HepG2 (cell line): ENCODE measurements around the gene RFC2. TPM values are rescaled to one million over a fixed set of nuclear protein-coding genes. Genes with fewer than 3 reads are reported as not detected.

Experiments used
- ATAC-seq: fragments of 200-7000 bp; cut with Tn5 transposase; 3 replicates; pipeline ENCODE4 v1.9.1; 2020; ENCODE audit warnings: mild to moderate bottlenecking, moderate library complexity
- BruUV-seq: library from RNA; stranded (reverse); fragments of 400-500 nt; replicated peaks from 2 replicates; lab custom pipeline; 2021; lab: Mats Ljungman, UMichigan
- CTCF ChIA-PET: fragments of 300-600 bp; formaldehyde crosslinking; extraction: SDS; loops from one replicate; lab custom pipeline; 2021; ENCODE audit warnings: low total read pairs, inconsistent platforms, low intra/inter-chr PET ratio; lab: Yijun Ruan, JAX
- POLR2A ChIA-PET: fragments of 350-600 bp; sonication (Branson Sonifier 250); formaldehyde crosslinking; loops from one replicate; lab custom pipeline; 2020; ENCODE audit warnings: antibody characterized with exemption, inconsistent platforms; lab: Yijun Ruan, JAX
- DNase-seq: peaks from one replicate; pipeline ENCODE4 v3.0.0-alpha.2; 2015; ENCODE audit warnings: low spot score
- FAIRE-seq: peaks from 3 replicates; lab custom pipeline; 2011; peaks lifted over from hg19 to GRCh38; lab: Jason Lieb, UNC
- H2AFZ ChIP-seq: one replicate; pipeline ENCODE4 v1.6.1; 2011; ENCODE audit warnings: low read length, inconsistent platforms
- H3K27ac ChIP-seq: fragments of 300-600 bp; 3 replicates; pipeline ENCODE4 v1.8.0; 2011; ENCODE audit warnings: mixed run types, mild to moderate bottlenecking, mixed read lengths, low read length, inconsistent platforms; ENCODE audit not compliant: insufficient read depth; ENCODE audit errors: extremely low read length
- H3K27me3 ChIP-seq, 2 experiments: fragments of 200-600 bp in 1 of 2; 2 replicates in 1 of 2; 3 replicates in 1 of 2; pipeline versions ENCODE4 v1.6.0 to v1.8.0; 2011; ENCODE audit warnings: low read length in 2 of 2, mild to moderate bottlenecking in 2 of 2, moderate library complexity in 2 of 2, inconsistent platforms in 1 of 2; ENCODE audit not compliant: insufficient read depth in 2 of 2, control insufficient read depth in 1 of 2
- H3K36me3 ChIP-seq, 2 experiments: fragments of 200-600 bp in 1 of 2; replicated peaks in 1 of 2; 2 replicates in 1 of 2; 3 replicates in 1 of 2; pipeline versions ENCODE4 v1.5.1 to v1.8.0; 2011; ENCODE audit warnings: low read length in 2 of 2, inconsistent platforms in 1 of 2; ENCODE audit not compliant: insufficient read depth in 2 of 2, control insufficient read depth in 1 of 2
- H3K4me1 ChIP-seq: 2 replicates; pipeline ENCODE4 v1.5.1; 2012; ENCODE audit warnings: low read length, inconsistent platforms; ENCODE audit not compliant: insufficient read depth
- H3K4me2 ChIP-seq: 2 replicates; pipeline ENCODE4 v1.6.0; 2011; ENCODE audit warnings: low read depth, low read length, inconsistent platforms
- H3K4me3 ChIP-seq, 3 experiments: fragments of 200-600 bp in 1 of 3; sonication (generic), shearing (Covaris generic) in 1 of 3; replicated peaks in 1 of 3; 2 replicates each; pipeline ENCODE4 v1.5.1; 2011 to 2016; ENCODE audit warnings: low read length in 3 of 3, inconsistent platforms in 2 of 3, low read depth in 2 of 3, mild to moderate bottlenecking in 2 of 3, control low read depth in 1 of 3, mixed read lengths in 1 of 3; ENCODE audit not compliant: insufficient read depth in 1 of 3
- H3K79me2 ChIP-seq: one replicate; pipeline ENCODE4 v1.6.1; 2011; ENCODE audit warnings: low read length, inconsistent platforms; ENCODE audit not compliant: insufficient read depth
- H3K9ac ChIP-seq: 2 replicates; pipeline ENCODE4 v1.6.0; 2011; ENCODE audit warnings: mild to moderate bottlenecking, low read depth, low read length, inconsistent platforms; ENCODE audit not compliant: insufficient read depth
- H3K9me3 ChIP-seq: 2 replicates; pipeline ENCODE4 v1.5.1; 2012; ENCODE audit warnings: mild to moderate bottlenecking, low read length
- H4K20me1 ChIP-seq: 2 replicates; pipeline ENCODE4 v1.6.0; 2011; ENCODE audit warnings: inconsistent platforms, mild to moderate bottlenecking, low read length, moderate library complexity; ENCODE audit not compliant: insufficient read depth
- KLF6 ChIP-seq: IDR thresholded peaks from 2 replicates; pipeline ENCODE4 v1.8.0; 2016; ENCODE audit warnings: missing biosample characterization, missing genetic modification reagents
- MAFG ChIP-seq: sonication (generic); formaldehyde crosslinking; IDR thresholded peaks from 2 replicates; pipeline ENCODE4 v1.5.1; 2020; ENCODE audit warnings: mild to moderate bottlenecking, missing genetic modification reagents
- NR2C2 ChIP-seq: sonication (generic); formaldehyde crosslinking; IDR thresholded peaks from 2 replicates; pipeline ENCODE4 v1.4.0; 2020; ENCODE audit warnings: missing genetic modification reagents, mild to moderate bottlenecking, moderate library complexity, borderline replicate concordance
- RBM22 ChIP-seq: fragments of 200-400 bp; formaldehyde crosslinking; optimal IDR thresholded peaks from 2 replicates; pipeline ENCODE3; 2017; ENCODE audit warnings: mild to moderate bottlenecking, low read length, moderate library complexity
- RBM39 ChIP-seq: fragments of 200-400 bp; formaldehyde crosslinking; IDR thresholded peaks from one replicate; pipeline ENCODE4 v1.6.1; 2018; ENCODE audit warnings: antibody characterized with exemption, mild to moderate bottlenecking, low read depth, low read length; ENCODE audit not compliant: poor library complexity, severe bottlenecking
- RELA ChIP-seq: sonication (generic); formaldehyde crosslinking; IDR thresholded peaks from 2 replicates; pipeline ENCODE4 v1.4.0; 2020; ENCODE audit warnings: missing genetic modification reagents
- SUZ12 ChIP-seq: fragments of 150-350 bp; IDR thresholded peaks from 2 replicates; pipeline ENCODE4 v1.6.1; 2014; ENCODE audit warnings: low read depth, low read length
- ZNF598 ChIP-seq: sonication (generic); formaldehyde crosslinking; IDR thresholded peaks from 2 replicates; pipeline ENCODE4 v1.5.1; 2020; ENCODE audit warnings: mild to moderate bottlenecking, missing genetic modification reagents, borderline replicate concordance
- ZSCAN30 ChIP-seq: sonication (generic); formaldehyde crosslinking; IDR thresholded peaks from 2 replicates; pipeline ENCODE4 v1.5.0; 2020; ENCODE audit warnings: mild to moderate bottlenecking, missing genetic modification reagents
- WGBS: methylation state at CpG from one replicate; pipeline ENCODE4 v1.1.6; 2017; ENCODE audit warnings: low lambda C conversion rate; 5-methylcytosine and 5-hydroxymethylcytosine counted together
- in situ Hi-C: cut with HindIII; loops from 2 replicates; pipeline ENCODE4 v1.10.0; 2017; ENCODE audit warnings: low pct_unique_long_range_greater_than_20kb; ENCODE audit not compliant: extremely low pct_ligation_motif_present
- intact Hi-C: fragments of 100-400 bp; cut with micrococcal nuclease; formaldehyde crosslinking; loops from one replicate; pipeline ENCODE4 v1.10.0; 2022; ENCODE audit not compliant: unreplicated experiment
- polyA plus RNA-seq, 8 experiments: library from polyadenylated mRNA; depleted of rRNA in 3 of 8; stranded (reverse) in 7 of 8; unstranded in 1 of 8; fragments of >200 nt; fragmentation: Illumina TruSeq in 4 of 8; extraction: Trizol in 4 of 8; gene quantifications; 2 replicates each; pipeline versions ENCODE4 v1.2.1 to v1.2.3, GENCODE V29; 2011 to 2016; ENCODE audit warnings: low read depth in 4 of 8, missing spikeins in 1 of 8, mixed read lengths in 1 of 8; ENCODE audit not compliant: insufficient read depth in 1 of 8
- total RNA-seq, 5 experiments: library from RNA; depleted of rRNA; stranded (reverse); fragments of >200 nt; fragmentation: Illumina TruSeq; extraction: Trizol; gene quantifications; 2 replicates each; pipeline ENCODE4 v1.2.3, GENCODE V29; 2016; ENCODE audit warnings: low read depth in 1 of 5
- TF ChIP-seq, protein P1 (sequence below): sonication (generic); formaldehyde crosslinking; IDR thresholded peaks from 2 replicates; pipeline ENCODE4 v1.5.0; 2020; ENCODE audit warnings: mild to moderate bottlenecking, missing genetic modification reagents, borderline replicate concordance
- TF ChIP-seq, protein P2 (sequence below): sonication (generic); formaldehyde crosslinking; IDR thresholded peaks from 2 replicates; pipeline ENCODE4 v1.5.1; 2020; ENCODE audit warnings: missing genetic modification reagents, mild to moderate bottlenecking, borderline replicate concordance

RFC2 gene
- total and polyA plus RNA-seq, 2 of the 13 experiments (the other 11 are each of a cell fraction or from before 2014, with no cell fraction given) = 14.6 to 43.5 TPM

DNA sequence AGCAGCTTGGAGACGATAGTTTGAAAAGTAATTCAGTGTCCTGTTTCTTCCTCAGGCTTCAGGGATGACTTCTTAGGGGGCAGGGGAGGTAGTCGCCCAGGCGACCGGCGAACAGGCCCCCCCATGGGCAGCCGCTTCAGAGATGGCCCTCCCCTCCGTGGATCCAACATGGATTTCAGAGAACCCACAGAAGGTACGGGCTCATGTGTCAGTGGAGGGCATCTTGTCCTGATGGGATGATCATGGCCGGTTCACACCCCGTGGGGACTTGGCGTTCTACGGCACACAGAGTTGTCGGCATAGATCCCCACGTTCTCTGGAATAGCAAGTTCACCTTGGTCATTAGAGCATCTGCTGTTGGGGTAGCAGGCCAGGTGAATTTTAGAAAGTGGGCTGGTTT is 59.5 kb downstream of the RFC2 start:
- no peaks in the 10 kb centered on the region for H3K27me3 ChIP-seq
- H2AFZ ChIP-seq = no peak overlapping the region
- BruUV-seq = no TSS peak
- intact Hi-C loops (no loop called here), in situ Hi-C loops (no loop called here)
- ChIA-PET POLR2A (no interaction called here), CTCF (no interaction called here)
- WGBS = over 99% methylated on average over 13 of the region's 14 CpGs
- H3K27ac ChIP-seq = no peak overlapping the region
- no peaks in the 10 kb centered on the region for H3K4me1 ChIP-seq
- H3K9ac ChIP-seq = no peak overlapping the region
- H3K9me3 ChIP-seq = no peaks in the 10 kb centered on the region
- DNase-seq (no peak), FAIRE-seq (no peak), ATAC-seq (no peak)
- H4K20me1 ChIP-seq = no peaks in the 10 kb centered on the region
- H3K36me3 ChIP-seq = peaks cover 27 to 59% of the 10 kb centered on the region in 2 experiments
- H3K4me3 ChIP-seq = no peak overlapping the region
- peaks cover 3% of the 10 kb centered on the region for H3K79me2 ChIP-seq
- no peak overlapping the region for H3K4me2 ChIP-seq
- peak; percentile 68 for TF ChIP-seq RBM22
- TF ChIP-seq, protein P1, sequence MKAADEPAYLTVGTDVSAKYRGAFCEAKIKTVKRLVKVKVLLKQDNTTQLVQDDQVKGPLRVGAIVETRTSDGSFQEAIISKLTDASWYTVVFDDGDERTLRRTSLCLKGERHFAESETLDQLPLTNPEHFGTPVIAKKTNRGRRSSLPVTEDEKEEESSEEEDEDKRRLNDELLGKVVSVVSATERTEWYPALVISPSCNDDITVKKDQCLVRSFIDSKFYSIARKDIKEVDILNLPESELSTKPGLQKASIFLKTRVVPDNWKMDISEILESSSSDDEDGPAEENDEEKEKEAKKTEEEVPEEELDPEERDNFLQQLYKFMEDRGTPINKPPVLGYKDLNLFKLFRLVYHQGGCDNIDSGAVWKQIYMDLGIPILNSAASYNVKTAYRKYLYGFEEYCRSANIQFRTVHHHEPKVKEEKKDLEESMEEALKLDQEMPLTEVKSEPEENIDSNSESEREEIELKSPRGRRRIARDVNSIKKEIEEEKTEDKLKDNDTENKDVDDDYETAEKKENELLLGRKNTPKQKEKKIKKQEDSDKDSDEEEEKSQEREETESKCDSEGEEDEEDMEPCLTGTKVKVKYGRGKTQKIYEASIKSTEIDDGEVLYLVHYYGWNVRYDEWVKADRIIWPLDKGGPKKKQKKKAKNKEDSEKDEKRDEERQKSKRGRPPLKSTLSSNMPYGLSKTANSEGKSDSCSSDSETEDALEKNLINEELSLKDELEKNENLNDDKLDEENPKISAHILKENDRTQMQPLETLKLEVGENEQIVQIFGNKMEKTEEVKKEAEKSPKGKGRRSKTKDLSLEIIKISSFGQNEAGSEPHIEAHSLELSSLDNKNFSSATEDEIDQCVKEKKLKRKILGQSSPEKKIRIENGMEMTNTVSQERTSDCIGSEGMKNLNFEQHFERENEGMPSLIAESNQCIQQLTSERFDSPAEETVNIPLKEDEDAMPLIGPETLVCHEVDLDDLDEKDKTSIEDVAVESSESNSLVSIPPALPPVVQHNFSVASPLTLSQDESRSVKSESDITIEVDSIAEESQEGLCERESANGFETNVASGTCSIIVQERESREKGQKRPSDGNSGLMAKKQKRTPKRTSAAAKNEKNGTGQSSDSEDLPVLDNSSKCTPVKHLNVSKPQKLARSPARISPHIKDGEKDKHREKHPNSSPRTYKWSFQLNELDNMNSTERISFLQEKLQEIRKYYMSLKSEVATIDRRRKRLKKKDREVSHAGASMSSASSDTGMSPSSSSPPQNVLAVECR (CRISPR knock-in tag) = no peak

DNA sequence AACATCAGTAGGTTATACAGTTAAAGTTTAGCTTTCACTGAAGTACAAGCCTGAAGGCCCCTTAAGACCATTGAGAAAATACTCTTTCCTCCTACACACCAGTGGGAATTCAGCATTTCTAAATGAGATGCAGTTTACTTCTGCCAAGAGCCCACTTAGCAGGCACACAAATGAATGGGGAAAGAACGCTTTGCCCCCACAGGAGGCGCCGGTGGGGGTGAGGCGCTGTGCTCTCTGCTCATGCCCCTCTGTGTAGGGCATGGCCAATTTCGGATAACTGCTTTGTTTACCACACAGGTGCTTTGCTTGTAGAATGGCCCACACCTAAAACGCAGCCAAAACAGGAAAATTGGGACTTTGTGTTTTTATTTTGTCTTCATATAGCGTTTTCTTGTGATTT is 60.3 kb downstream of the RFC2 start:
- no peak overlapping the region for H3K4me2 ChIP-seq
- no peaks in the 10 kb centered on the region for H3K4me1 ChIP-seq
- BruUV-seq = no TSS peak
- no peak for FAIRE-seq
- no peaks in the 10 kb centered on the region for H3K27me3 ChIP-seq
- no peak for ATAC-seq
- no peak for DNase-seq
- ChIA-PET CTCF (no interaction called here), POLR2A (interaction anchor here (1.1 kb wide), 1 partner anchor 11 kb away, joined by 3 read pairs; no protein-coding TSS in a partner anchor)
- H3K9ac ChIP-seq = no peak overlapping the region
- 100% methylated on average over 7 of the region's 7 CpGs for WGBS
- in situ Hi-C loops = no loop called here
- intact Hi-C loops = no loop called here
- H4K20me1 ChIP-seq = peaks cover 5% of the 10 kb centered on the region; the same call in 1 of the 2 replicates
- H3K9me3 ChIP-seq = no peaks in the 10 kb centered on the region
- no peak overlapping the region for H3K27ac ChIP-seq
- H3K36me3 ChIP-seq = peaks cover 30 to 67% of the 10 kb centered on the region in 2 experiments
- H3K79me2 ChIP-seq = peaks cover 10% of the 10 kb centered on the region
- no peak overlapping the region for H2AFZ ChIP-seq
- no peak overlapping the region for H3K4me3 ChIP-seq
- TF ChIP-seq ZNF598 (CRISPR knock-in tag) (no peak), SUZ12 (no peak), KLF6 (CRISPR knock-in tag) (no peak), RELA (no peak), RBM39 (no peak), ZSCAN30 (CRISPR knock-in tag) (no peak), NR2C2 (CRISPR knock-in tag) (no peak), MAFG (CRISPR knock-in tag) (no peak)
- TF ChIP-seq, protein P2, sequence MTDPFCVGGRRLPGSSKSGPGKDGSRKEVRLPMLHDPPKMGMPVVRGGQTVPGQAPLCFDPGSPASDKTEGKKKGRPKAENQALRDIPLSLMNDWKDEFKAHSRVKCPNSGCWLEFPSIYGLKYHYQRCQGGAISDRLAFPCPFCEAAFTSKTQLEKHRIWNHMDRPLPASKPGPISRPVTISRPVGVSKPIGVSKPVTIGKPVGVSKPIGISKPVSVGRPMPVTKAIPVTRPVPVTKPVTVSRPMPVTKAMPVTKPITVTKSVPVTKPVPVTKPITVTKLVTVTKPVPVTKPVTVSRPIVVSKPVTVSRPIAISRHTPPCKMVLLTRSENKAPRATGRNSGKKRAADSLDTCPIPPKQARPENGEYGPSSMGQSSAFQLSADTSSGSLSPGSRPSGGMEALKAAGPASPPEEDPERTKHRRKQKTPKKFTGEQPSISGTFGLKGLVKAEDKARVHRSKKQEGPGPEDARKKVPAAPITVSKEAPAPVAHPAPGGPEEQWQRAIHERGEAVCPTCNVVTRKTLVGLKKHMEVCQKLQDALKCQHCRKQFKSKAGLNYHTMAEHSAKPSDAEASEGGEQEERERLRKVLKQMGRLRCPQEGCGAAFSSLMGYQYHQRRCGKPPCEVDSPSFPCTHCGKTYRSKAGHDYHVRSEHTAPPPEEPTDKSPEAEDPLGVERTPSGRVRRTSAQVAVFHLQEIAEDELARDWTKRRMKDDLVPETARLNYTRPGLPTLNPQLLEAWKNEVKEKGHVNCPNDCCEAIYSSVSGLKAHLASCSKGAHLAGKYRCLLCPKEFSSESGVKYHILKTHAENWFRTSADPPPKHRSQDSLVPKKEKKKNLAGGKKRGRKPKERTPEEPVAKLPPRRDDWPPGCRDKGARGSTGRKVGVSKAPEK (CRISPR knock-in tag) = no peak
